Ammon's horn (tissue), 1 donor: Measurements from ENCODE around the gene AHNAK2.

ENCODE experiments used
- DNase-seq: peaks from one replicate; pipeline ENCODE4 v3.0.0-alpha.2; 2016; ENCODE audit warnings: low spot score

The AHNAK2 gene

GRCh38 chr14:104986487-104987164 is 8.5 kb upstream of the AHNAK2 start:
- no peak for DNase-seq

GRCh38 chr14:104985675-104986486 is 7.7 kb upstream of the AHNAK2 start, which contains the start of gene CLBA1:
Gene CLBA1 (plus strand): TSS chr14:104985788. CDS start chr14:104986432, 644 bp downstream.
- peak; percentile 96 for DNase-seq

GRCh38 chr14:104984056-104984894 is 6.1 kb upstream of the AHNAK2 start:
- DNase-seq: no peak

GRCh38 chr14:104983231-104983721 is 5.1 kb upstream of the AHNAK2 start:
- DNase-seq: no peak

GRCh38 chr14:104982548-104983230 is 4.5 kb upstream of the AHNAK2 start:
- DNase-seq: no peak

GRCh38 chr14:104981699-104982541 is 3.7 kb upstream of the AHNAK2 start:
- DNase-seq: no peak

- DNase-seq: no peak
These were observed 2.7 kb upstream of the AHNAK2 start for GRCh38 chr14:104980611-104981531.

GRCh38 chr14:104979758-104980610 is 1.8 kb upstream of the AHNAK2 start:
- DNase-seq: no peak

- no peak for DNase-seq
These were observed 845 bp upstream of the AHNAK2 start for GRCh38 chr14:104978746-104979691.

GRCh38 chr14:104977008-104977680 is 1.0 kb downstream of the AHNAK2 start:
- no peak for DNase-seq

- peak; percentile 76 for DNase-seq
These were observed 1.8 kb downstream of the AHNAK2 start for GRCh38 chr14:104976198-104977007.

- DNase-seq: no peak
These were observed 2.5 kb downstream of the AHNAK2 start for GRCh38 chr14:104975481-104976197.

- DNase-seq: no peak
These were observed 3.3 kb downstream of the AHNAK2 start for GRCh38 chr14:104974665-104975390.

GRCh38 chr14:104974146-104974541 is 4.0 kb downstream of the AHNAK2 start:
- DNase-seq: no peak
